DND-41 (cell line): ENCODE data around the gene ARPC1B.

Experiments
- CTCF ChIP-seq: IDR thresholded peaks from 2 replicates; pipeline ENCODE4 v1.5.1; 2012; ENCODE audit warnings: borderline replicate concordance, low read length, moderate library complexity, mild to moderate bottlenecking; ENCODE audit not compliant: poor library complexity, severe bottlenecking; ENCODE audit errors: extremely low read depth
- EZH2 ChIP-seq: IDR thresholded peaks from 3 replicates; pipeline ENCODE4 v1.6.1; 2012; ENCODE audit warnings: borderline replicate concordance, low read depth, mild to moderate bottlenecking, moderate library complexity, low read length, inconsistent platforms; ENCODE audit not compliant: severe bottlenecking

GRCh38 chr7:99396418-99397296 lies 22.1 kb downstream of the ARPC1B start:
- TF ChIP-seq CTCF (no peak), EZH2 (no peak)
